SK-N-SH treated with all-trans-retinoic acid at 6 μM for 48 hours (cell line): ENCODE measurements around the gene RBM10.
A peak's percentile ranks its signal among the peaks of the same experiment; 100 is the strongest.

Experiments used
- ATAC-seq: fragments of 200-7000 bp; cut with Tn5 transposase; 3 replicates; pipeline ENCODE4 v1.9.1; 2020; ENCODE audit warnings: mild to moderate bottlenecking, moderate library complexity
- ARNTL ChIP-seq: fragments of 450-650 bp; formaldehyde crosslinking; IDR thresholded peaks from 2 replicates; pipeline ENCODE4 v1.5.0; 2020; ENCODE audit warnings: low read depth, mild to moderate bottlenecking, moderate library complexity, borderline replicate concordance
- BACH2 ChIP-seq: fragments of 250-450 bp; sonication (Bioruptor Pico); IDR thresholded peaks from 2 replicates; pipeline ENCODE4 v1.9.0; 2021; ENCODE audit warnings: mild to moderate bottlenecking, borderline replicate concordance
- CREB5 ChIP-seq: fragments of 250-450 bp; sonication (Bioruptor Pico); IDR thresholded peaks from 2 replicates; pipeline ENCODE4 v1.5.1; 2020; ENCODE audit warnings: low read depth, mild to moderate bottlenecking, moderate library complexity
- CSDC2 ChIP-seq: fragments of 250-450 bp; sonication (Bioruptor Pico); IDR thresholded peaks from 2 replicates; pipeline ENCODE4 v1.5.0; 2020; ENCODE audit warnings: mild to moderate bottlenecking, moderate library complexity
- CSRNP3 ChIP-seq: fragments of 250-450 bp; sonication (Bioruptor Pico); IDR thresholded peaks from 2 replicates; pipeline ENCODE4 v1.5.1; 2021; ENCODE audit warnings: mild to moderate bottlenecking, moderate library complexity
- ESRRG ChIP-seq: fragments of 250-450 bp; sonication (Bioruptor Pico); IDR thresholded peaks from 2 replicates; pipeline ENCODE4 v1.6.1; 2021; ENCODE audit warnings: mild to moderate bottlenecking
- GLIS3 ChIP-seq: fragments of 250-450 bp; sonication (Bioruptor Pico); IDR thresholded peaks from 2 replicates; pipeline ENCODE4 v1.5.0; 2020; ENCODE audit warnings: mild to moderate bottlenecking, moderate library complexity
- ISL1 ChIP-seq: fragments of 250-450 bp; sonication (Bioruptor Pico); IDR thresholded peaks from 2 replicates; pipeline ENCODE4 v2.1.2; 2022; ENCODE audit warnings: mild to moderate bottlenecking, moderate library complexity
- OSR1 ChIP-seq: fragments of 250-450 bp; sonication (Bioruptor Pico); IDR thresholded peaks from 2 replicates; pipeline ENCODE4 v1.8.0; 2022; ENCODE audit warnings: moderate library complexity, mild to moderate bottlenecking, inconsistent platforms
- PPARA ChIP-seq: fragments of 250-450 bp; sonication (Bioruptor Pico); IDR thresholded peaks from 2 replicates; pipeline ENCODE4 v1.5.0; 2020; ENCODE audit warnings: mild to moderate bottlenecking, borderline replicate concordance
- RARB ChIP-seq: fragments of 250-450 bp; sonication (Bioruptor Pico); IDR thresholded peaks from 2 replicates; pipeline ENCODE4 v1.8.0; 2021; ENCODE audit warnings: mild to moderate bottlenecking, moderate library complexity
- SNAI2 ChIP-seq: fragments of 250-450 bp; sonication (Bioruptor Pico); IDR thresholded peaks from 2 replicates; pipeline ENCODE4 v1.5.0; 2020; ENCODE audit warnings: mild to moderate bottlenecking, moderate library complexity
- TCF4 ChIP-seq: fragments of 250-450 bp; sonication (Bioruptor Pico); IDR thresholded peaks from 2 replicates; pipeline ENCODE4 v1.8.0; 2021; ENCODE audit warnings: mild to moderate bottlenecking, moderate library complexity, borderline replicate concordance
- TOX ChIP-seq: fragments of 250-450 bp; sonication (Bioruptor Pico); IDR thresholded peaks from 2 replicates; pipeline ENCODE4 v1.8.0; 2021; ENCODE audit warnings: mild to moderate bottlenecking, moderate library complexity, borderline replicate concordance
- TSHZ2 ChIP-seq: fragments of 250-450 bp; sonication (Bioruptor Pico); IDR thresholded peaks from 2 replicates; pipeline ENCODE4 v1.5.0; 2020; ENCODE audit warnings: mild to moderate bottlenecking, moderate library complexity
- ZC3H10 ChIP-seq: fragments of 250-450 bp; sonication (Bioruptor Pico); IDR thresholded peaks from 2 replicates; pipeline ENCODE4 v1.5.1; 2021; ENCODE audit warnings: mild to moderate bottlenecking, moderate library complexity
- ZFP3 ChIP-seq: fragments of 250-450 bp; sonication (Bioruptor Pico); IDR thresholded peaks from 2 replicates; pipeline ENCODE4 v1.5.0; 2020; ENCODE audit warnings: mild to moderate bottlenecking, moderate library complexity
- ZFP30 ChIP-seq: fragments of 450-650 bp; formaldehyde crosslinking; IDR thresholded peaks from 2 replicates; pipeline ENCODE4 v1.5.0; 2022; ENCODE audit warnings: mild to moderate bottlenecking, moderate library complexity
- ZNF565 ChIP-seq: fragments of 450-650 bp; formaldehyde crosslinking; conservative IDR thresholded peaks from 2 replicates; pipeline ENCODE4 v1.5.0; 2020; ENCODE audit warnings: low read depth, mild to moderate bottlenecking, moderate library complexity
- ZNF8 ChIP-seq: fragments of 450-650 bp; formaldehyde crosslinking; IDR thresholded peaks from 2 replicates; pipeline ENCODE4 v1.5.0; 2020; ENCODE audit warnings: mild to moderate bottlenecking, moderate library complexity
- TF ChIP-seq, protein P1 (sequence below): fragments of 250-450 bp; sonication (Bioruptor Pico); IDR thresholded peaks from 2 replicates; pipeline ENCODE4 v1.8.0; 2020; ENCODE audit warnings: mild to moderate bottlenecking, moderate library complexity, borderline replicate concordance
- TF ChIP-seq, protein P2 (sequence below): fragments of 250-450 bp; sonication (Bioruptor Pico); IDR thresholded peaks from 2 replicates; pipeline ENCODE4 v1.8.0; 2021; ENCODE audit warnings: low read depth, mild to moderate bottlenecking, moderate library complexity, borderline replicate concordance

The RBM10 gene

DNA sequence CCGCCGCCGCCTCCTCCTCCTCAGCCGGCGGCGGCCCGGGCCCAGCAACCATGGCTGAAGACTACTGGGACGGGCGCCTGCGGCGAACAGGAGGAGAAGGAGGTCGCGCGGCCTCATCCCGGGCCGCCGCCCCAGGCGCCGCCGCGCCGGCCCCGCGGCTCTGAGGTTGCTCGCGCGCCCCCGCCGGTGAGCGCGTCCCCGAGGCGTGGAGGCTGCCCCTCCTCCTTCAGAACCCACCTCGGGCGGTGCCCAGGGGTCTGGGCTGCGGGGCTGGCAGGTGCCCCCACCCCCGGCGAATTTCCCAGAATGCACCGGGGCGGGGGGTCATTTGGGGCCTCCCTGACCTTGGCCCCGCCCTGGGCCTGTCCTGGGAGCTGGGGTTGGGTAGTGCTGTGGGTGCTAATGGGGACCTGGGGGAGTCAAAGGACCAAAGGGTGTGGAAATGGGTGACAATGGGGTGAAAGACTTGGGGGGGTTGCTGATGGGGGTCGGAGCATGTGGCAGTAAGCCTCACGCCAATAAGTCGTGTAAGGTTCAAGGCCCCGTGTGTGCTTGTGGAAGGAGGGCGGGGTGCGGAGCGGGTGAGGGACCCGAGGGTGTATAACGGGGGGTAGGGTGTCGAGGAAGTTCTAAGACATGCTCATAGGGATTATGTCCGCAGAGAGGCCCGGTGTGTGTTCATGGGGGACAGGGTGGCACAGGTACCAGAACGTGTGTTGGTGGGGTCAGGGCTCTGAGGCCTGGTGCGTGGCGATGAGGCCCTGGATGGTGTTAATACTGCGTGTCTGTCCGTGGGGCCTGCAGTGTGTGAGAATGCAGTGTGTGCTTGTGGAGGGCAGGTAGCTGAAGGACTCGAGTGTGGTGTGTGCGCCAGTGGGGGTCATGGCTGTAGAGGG is 74.1 kb downstream of the RBM10 start:
- no peak for TF ChIP-seq PPARA (CRISPR knock-in tag)
- TF ChIP-seq, protein P1, sequence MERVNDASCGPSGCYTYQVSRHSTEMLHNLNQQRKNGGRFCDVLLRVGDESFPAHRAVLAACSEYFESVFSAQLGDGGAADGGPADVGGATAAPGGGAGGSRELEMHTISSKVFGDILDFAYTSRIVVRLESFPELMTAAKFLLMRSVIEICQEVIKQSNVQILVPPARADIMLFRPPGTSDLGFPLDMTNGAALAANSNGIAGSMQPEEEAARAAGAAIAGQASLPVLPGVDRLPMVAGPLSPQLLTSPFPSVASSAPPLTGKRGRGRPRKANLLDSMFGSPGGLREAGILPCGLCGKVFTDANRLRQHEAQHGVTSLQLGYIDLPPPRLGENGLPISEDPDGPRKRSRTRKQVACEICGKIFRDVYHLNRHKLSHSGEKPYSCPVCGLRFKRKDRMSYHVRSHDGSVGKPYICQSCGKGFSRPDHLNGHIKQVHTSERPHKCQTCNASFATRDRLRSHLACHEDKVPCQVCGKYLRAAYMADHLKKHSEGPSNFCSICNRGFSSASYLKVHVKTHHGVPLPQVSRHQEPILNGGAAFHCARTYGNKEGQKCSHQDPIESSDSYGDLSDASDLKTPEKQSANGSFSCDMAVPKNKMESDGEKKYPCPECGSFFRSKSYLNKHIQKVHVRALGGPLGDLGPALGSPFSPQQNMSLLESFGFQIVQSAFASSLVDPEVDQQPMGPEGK (CRISPR knock-in tag), result peak; percentile 64; the same call in 1 of the 2 replicates
- no peak for ATAC-seq

DNA sequence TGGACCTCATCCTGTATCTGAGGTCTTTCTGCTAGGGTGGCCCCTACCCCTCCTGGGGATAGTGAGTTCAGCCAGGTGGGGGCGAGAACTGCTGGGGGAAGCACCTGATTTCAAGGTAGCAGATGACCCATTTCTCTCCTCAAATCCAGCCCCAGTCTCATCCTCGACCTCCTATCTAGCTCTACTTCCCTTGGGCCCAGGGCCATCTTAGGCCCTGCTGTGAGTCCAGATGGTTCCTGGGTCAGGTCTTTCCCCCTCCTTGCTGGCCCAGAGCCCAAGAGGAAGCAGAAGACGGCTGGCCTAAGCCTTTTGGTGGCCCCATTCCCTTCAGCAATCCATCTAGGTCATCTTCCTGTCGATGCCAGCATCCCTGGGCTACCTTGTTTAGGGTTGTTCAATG is 76.7 kb downstream of the RBM10 start:
- ATAC-seq, result no peak
- TF ChIP-seq BACH2 (CRISPR knock-in tag) (no peak), ZNF8 (no peak), ZNF565 (CRISPR knock-in tag) (no peak), OSR1 (CRISPR knock-in tag) (no peak), SNAI2 (CRISPR knock-in tag) (no peak), RARB (CRISPR knock-in tag) (no peak), ISL1 (no peak), CREB5 (CRISPR knock-in tag) (no peak), TCF4 (CRISPR knock-in tag) (no peak), ARNTL (CRISPR knock-in tag) (no peak), TOX (CRISPR knock-in tag) (no peak), CSDC2 (CRISPR knock-in tag) (no peak), ESRRG (CRISPR knock-in tag) (no peak), ZFP3 (CRISPR knock-in tag) (no peak)
- TF ChIP-seq, protein P1 (CRISPR knock-in tag), result no peak

DNA sequence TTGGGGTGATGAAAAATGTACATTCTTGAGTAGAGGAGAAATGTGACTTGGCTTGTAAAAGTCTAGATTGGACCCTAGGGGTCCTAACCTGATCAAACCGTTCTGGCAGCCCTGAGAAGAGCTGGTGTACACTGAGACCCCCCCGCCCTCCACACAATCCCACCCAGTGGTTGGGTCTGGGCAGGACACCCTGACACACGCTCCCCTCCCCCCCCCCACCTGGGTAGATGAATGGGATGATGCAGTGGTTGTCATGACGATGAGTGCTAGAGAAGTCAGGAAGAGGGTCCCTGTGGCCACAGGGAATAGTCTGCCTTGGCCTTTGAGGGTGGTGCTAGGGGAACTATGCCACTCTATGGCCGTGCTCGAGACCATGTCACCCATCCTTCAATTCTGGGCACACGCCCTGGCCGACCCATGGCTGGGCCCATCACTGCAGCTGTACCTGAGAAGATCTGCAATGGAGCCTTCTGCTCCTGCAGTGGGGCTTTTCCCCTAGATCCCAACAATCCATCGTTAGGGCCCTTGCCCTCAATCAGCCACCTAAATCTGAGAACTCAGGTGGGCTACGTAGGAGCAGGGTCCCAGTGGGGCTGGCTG is 77.8 kb downstream of the RBM10 start:
- ATAC-seq, result no peak
- no peak for TF ChIP-seq TSHZ2 (CRISPR knock-in tag)
- no peak for TF ChIP-seq OSR1 (CRISPR knock-in tag)
- TF ChIP-seq ZC3H10 (CRISPR knock-in tag), result no peak
- no peak for TF ChIP-seq BACH2 (CRISPR knock-in tag)
- TF ChIP-seq GLIS3 (CRISPR knock-in tag), result no peak
- TF ChIP-seq, protein P2, sequence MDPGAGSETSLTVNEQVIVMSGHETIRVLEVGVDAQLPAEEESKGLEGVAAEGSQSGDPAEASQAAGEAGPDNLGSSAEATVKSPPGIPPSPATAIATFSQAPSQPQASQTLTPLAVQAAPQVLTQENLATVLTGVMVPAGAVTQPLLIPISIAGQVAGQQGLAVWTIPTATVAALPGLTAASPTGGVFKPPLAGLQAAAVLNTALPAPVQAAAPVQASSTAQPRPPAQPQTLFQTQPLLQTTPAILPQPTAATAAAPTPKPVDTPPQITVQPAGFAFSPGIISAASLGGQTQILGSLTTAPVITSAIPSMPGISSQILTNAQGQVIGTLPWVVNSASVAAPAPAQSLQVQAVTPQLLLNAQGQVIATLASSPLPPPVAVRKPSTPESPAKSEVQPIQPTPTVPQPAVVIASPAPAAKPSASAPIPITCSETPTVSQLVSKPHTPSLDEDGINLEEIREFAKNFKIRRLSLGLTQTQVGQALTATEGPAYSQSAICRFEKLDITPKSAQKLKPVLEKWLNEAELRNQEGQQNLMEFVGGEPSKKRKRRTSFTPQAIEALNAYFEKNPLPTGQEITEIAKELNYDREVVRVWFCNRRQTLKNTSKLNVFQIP (CRISPR knock-in tag), result no peak
- no peak for TF ChIP-seq ZNF565 (CRISPR knock-in tag)
- no peak for TF ChIP-seq RARB (CRISPR knock-in tag)
- TF ChIP-seq CSRNP3 (CRISPR knock-in tag), result no peak
- no peak for TF ChIP-seq TOX (CRISPR knock-in tag)
- TF ChIP-seq ESRRG (CRISPR knock-in tag), result no peak
- TF ChIP-seq ISL1, result no peak
- TF ChIP-seq ZFP30, result no peak
- no peak for TF ChIP-seq TCF4 (CRISPR knock-in tag)
- TF ChIP-seq CSDC2 (CRISPR knock-in tag), result no peak
- TF ChIP-seq, protein P1 (CRISPR knock-in tag), result no peak
- TF ChIP-seq ZFP3 (CRISPR knock-in tag), result no peak
- TF ChIP-seq SNAI2 (CRISPR knock-in tag), result no peak
